Smooth muscle cell (in vitro differentiated cells): ENCODE measurements around the gene KIFAP3. TPM values are rescaled to one million over a fixed set of nuclear protein-coding genes. Genes with fewer than 3 reads are reported as not detected.

ENCODE experiments used
- DNase-seq: peaks from one replicate; lab custom pipeline; 2025; ENCODE audit not compliant: unreplicated experiment; lab: John Stamatoyannopoulos, UW
- H2AFZ ChIP-seq: fragments of 200-600 bp; sonication (generic); 2 replicates; pipeline ENCODE4 v1.6.0; 2016; ENCODE audit warnings: antibody characterized with exemption, low read depth, mild to moderate bottlenecking
- H3F3A ChIP-seq: fragments of 200-600 bp; sonication (generic); 2 replicates; pipeline ENCODE4 v1.6.0; 2017; ENCODE audit warnings: antibody characterized with exemption, low read depth
- H3K27ac ChIP-seq: fragments of 200-600 bp; sonication (generic); 2 replicates; pipeline ENCODE4 v1.5.1; 2016; ENCODE audit warnings: low read depth, mild to moderate bottlenecking
- H3K27me3 ChIP-seq: fragments of 200-600 bp; sonication (generic); 2 replicates; pipeline ENCODE4 v1.6.1; 2016; ENCODE audit warnings: low read depth, mild to moderate bottlenecking
- H3K36me3 ChIP-seq: fragments of 200-600 bp; sonication (generic); 2 replicates; pipeline ENCODE4 v1.5.1; 2016; ENCODE audit warnings: low read depth
- H3K4me1 ChIP-seq: fragments of 200-600 bp; sonication (generic); 2 replicates; pipeline ENCODE4 v1.5.1; 2016; ENCODE audit warnings: low read depth
- H3K4me2 ChIP-seq: fragments of 200-600 bp; sonication (generic); 2 replicates; pipeline ENCODE4 v1.6.0; 2016; ENCODE audit warnings: mild to moderate bottlenecking
- H3K4me3 ChIP-seq: fragments of 200-600 bp; sonication (generic); 2 replicates; pipeline ENCODE4 v1.5.1; 2016; ENCODE audit warnings: mild to moderate bottlenecking
- H3K79me2 ChIP-seq: fragments of 200-600 bp; sonication (generic); 2 replicates; pipeline ENCODE4 v1.6.0; 2016; ENCODE audit warnings: low read depth, mild to moderate bottlenecking
- H3K9ac ChIP-seq: fragments of 200-600 bp; sonication (generic); 2 replicates; pipeline ENCODE4 v1.6.0; 2016; ENCODE audit warnings: low read depth
- H3K9me3 ChIP-seq: fragments of 200-600 bp; sonication (generic); replicated peaks from 2 replicates; pipeline ENCODE4 v1.5.1; 2016; ENCODE audit warnings: low read depth
- H4K20me1 ChIP-seq: fragments of 200-600 bp; sonication (generic); 2 replicates; pipeline ENCODE4 v1.6.0; 2016; ENCODE audit warnings: low read depth
- WGBS: methylation state at CpG from one replicate; pipeline ENCODE4 v1.1.7; 2016; ENCODE audit warnings: low lambda C conversion rate; 5-methylcytosine and 5-hydroxymethylcytosine counted together
- polyA plus RNA-seq: library from polyadenylated mRNA; unstranded; fragments of >200 nt; fragmentation: Nextera tagmentation; extraction: Ambion mirVana; gene quantifications from 2 replicates; pipeline ENCODE4 v1.2.1, GENCODE V29; 2016
- total RNA-seq: library from RNA; depleted of rRNA; stranded (reverse); fragments of >200 nt; gene quantifications from 2 replicates; pipeline ENCODE4 v1.2.3, GENCODE V29; 2014
- TF ChIP-seq, protein P1 (sequence below): fragments of 200-600 bp; sonication (generic); IDR thresholded peaks from 2 replicates; pipeline ENCODE4 v1.5.1; 2017; ENCODE audit warnings: borderline replicate concordance, mild to moderate bottlenecking, antibody characterized with exemption; ENCODE audit not compliant: insufficient read depth, poor library complexity, severe bottlenecking

The KIFAP3 gene
- total and polyA plus RNA-seq, 2 experiments from 2014 or later: 37.1 to 55.3 TPM

DNA sequence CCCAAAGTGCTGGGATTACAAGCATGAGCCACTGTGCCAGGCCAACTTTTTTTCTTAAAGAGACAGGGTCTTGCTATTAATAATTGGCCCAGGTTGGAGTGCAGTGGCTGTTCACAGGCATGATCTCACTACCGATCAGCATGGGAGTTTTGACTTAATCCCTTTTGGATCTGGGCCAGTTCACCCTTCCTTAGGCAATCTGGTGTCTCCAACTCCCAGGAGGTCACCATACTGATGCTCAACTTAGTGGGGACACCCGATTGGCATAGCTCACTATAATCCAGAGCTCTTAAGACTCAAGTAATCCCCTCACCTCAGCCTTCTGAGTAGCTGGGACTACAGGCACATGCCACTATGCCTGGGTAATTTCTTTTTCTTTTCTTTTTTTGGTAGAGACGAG lies 116.6 kb downstream of the KIFAP3 start:
- H3K9ac ChIP-seq: no peak overlapping the region
- TF ChIP-seq, protein P1, sequence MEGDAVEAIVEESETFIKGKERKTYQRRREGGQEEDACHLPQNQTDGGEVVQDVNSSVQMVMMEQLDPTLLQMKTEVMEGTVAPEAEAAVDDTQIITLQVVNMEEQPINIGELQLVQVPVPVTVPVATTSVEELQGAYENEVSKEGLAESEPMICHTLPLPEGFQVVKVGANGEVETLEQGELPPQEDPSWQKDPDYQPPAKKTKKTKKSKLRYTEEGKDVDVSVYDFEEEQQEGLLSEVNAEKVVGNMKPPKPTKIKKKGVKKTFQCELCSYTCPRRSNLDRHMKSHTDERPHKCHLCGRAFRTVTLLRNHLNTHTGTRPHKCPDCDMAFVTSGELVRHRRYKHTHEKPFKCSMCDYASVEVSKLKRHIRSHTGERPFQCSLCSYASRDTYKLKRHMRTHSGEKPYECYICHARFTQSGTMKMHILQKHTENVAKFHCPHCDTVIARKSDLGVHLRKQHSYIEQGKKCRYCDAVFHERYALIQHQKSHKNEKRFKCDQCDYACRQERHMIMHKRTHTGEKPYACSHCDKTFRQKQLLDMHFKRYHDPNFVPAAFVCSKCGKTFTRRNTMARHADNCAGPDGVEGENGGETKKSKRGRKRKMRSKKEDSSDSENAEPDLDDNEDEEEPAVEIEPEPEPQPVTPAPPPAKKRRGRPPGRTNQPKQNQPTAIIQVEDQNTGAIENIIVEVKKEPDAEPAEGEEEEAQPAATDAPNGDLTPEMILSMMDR: no peak
- H3K79me2 ChIP-seq: no peaks in the 10 kb centered on the region
- DNase-seq: no peak
- H3F3A ChIP-seq: no peaks in the 10 kb centered on the region
- H2AFZ ChIP-seq: no peak overlapping the region
- H3K4me1 ChIP-seq: no peaks in the 10 kb centered on the region
- H4K20me1 ChIP-seq: no peaks in the 10 kb centered on the region
- no peaks in the 10 kb centered on the region for H3K9me3 ChIP-seq
- no peak overlapping the region for H3K4me2 ChIP-seq
- H3K27me3 ChIP-seq: no peaks in the 10 kb centered on the region
- WGBS: 80% methylated on average over 3 of the region's 3 CpGs
- H3K27ac ChIP-seq: no peak overlapping the region
- H3K36me3 ChIP-seq: no peaks in the 10 kb centered on the region
- no peak overlapping the region for H3K4me3 ChIP-seq

DNA sequence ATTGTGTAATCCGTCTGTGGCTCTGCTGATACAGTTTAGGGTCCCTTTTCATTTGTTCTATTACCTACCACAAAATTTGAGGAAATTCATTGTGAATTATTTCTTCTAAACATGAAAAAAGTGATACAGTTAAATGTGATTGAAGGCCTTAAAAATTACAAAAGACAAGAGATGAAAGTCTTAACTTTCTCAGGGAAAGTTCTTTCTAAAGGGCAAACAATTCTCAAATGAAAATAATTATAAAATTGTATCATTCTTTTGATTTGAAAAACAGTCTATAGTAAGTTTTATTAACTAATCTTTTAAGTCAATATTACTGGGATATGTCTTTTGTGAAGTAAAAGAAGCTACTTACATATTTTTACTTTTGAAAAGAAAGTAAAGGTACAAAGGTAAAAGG lies 123.4 kb downstream of the KIFAP3 start:
- H3F3A ChIP-seq: no peaks in the 10 kb centered on the region
- H3K9me3 ChIP-seq: no peaks in the 10 kb centered on the region
- TF ChIP-seq, protein P1: no peak
- no peak for DNase-seq
- no peak overlapping the region for H2AFZ ChIP-seq
- H3K36me3 ChIP-seq: no peaks in the 10 kb centered on the region
- H3K4me3 ChIP-seq: no peak overlapping the region
- no peaks in the 10 kb centered on the region for H3K27me3 ChIP-seq
- H3K4me2 ChIP-seq: no peak overlapping the region
- WGBS: 83% methylated on average over 1 of the region's 1 CpG
- H3K9ac ChIP-seq: no peak overlapping the region
- no peaks in the 10 kb centered on the region for H3K4me1 ChIP-seq
- no peaks in the 10 kb centered on the region for H4K20me1 ChIP-seq
- H3K27ac ChIP-seq: no peak overlapping the region
- H3K79me2 ChIP-seq: no peaks in the 10 kb centered on the region

DNA sequence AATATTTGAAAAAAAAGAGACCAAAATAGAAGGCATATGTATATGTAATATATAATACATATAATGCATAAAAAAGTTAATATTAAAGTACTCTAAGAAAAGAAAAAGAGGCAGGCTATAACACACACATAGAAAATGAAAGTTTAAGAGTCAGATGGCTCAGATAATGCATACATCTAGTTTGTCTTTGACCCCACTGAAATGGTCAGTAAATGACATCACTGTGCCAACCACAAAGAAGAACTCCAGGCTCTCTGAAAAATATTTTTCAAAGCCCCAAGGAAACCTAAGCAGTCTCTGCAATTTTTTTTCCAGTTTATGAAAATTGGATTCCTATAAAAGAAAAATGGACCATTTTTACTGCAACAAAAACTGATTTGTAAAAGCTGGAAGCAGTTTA lies 125.4 kb downstream of the KIFAP3 start:
- Histone ChIP-seq H3K4me1 (no peaks in the 10 kb centered on the region), H3K4me2 (peak overlapping the region; percentile 4), H3K27me3 (no peaks in the 10 kb centered on the region), H2AFZ (no peak overlapping the region), H3K9me3 (no peaks in the 10 kb centered on the region), H3K79me2 (no peaks in the 10 kb centered on the region), H3K36me3 (no peaks in the 10 kb centered on the region), H3K27ac (peak overlapping the region; percentile 9), H3K4me3 (no peak overlapping the region), H3F3A (no peaks in the 10 kb centered on the region), H4K20me1 (no peaks in the 10 kb centered on the region), H3K9ac (no peak overlapping the region)
- TF ChIP-seq, protein P1: no peak
- no peak for DNase-seq

DNA sequence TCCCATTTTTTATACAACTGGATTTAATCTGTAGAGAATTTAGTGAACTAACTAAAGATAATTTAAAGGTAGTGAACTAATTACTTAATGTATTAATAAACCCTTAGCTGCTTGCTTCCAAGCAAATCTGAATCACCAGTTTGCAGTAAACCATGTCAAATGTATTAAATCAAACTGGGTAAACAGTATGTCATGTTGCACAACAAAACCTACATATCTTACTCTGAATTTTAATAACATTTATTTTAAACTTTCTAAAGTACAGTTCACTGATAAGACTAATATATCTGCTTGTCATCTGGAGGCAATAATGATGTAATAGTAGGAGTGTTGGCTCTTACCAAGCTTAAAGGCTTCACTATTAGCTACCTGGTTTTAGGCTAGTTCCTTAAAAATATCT lies 128.3 kb downstream of the KIFAP3 start:
- Histone ChIP-seq H4K20me1 (no peaks in the 10 kb centered on the region), H3K9ac (no peak overlapping the region), H3K79me2 (no peaks in the 10 kb centered on the region), H3F3A (peaks cover 4% of the 10 kb centered on the region), H3K4me2 (no peak overlapping the region), H3K4me1 (no peaks in the 10 kb centered on the region), H3K4me3 (no peak overlapping the region), H2AFZ (no peak overlapping the region), H3K36me3 (no peaks in the 10 kb centered on the region), H3K27me3 (no peaks in the 10 kb centered on the region), H3K27ac (no peak overlapping the region), H3K9me3 (no peaks in the 10 kb centered on the region)
- TF ChIP-seq, protein P1: no peak
- no peak for DNase-seq
